H1 (cell line): ENCODE measurements around the gene TTC27. TPM values are rescaled to one million over a fixed set of nuclear protein-coding genes. Genes with fewer than 3 reads are reported as not detected.

Source experiments
- CTCF ChIA-PET: fragments of 300-600 bp; sonication (Branson Sonifier 250); formaldehyde crosslinking; loops from one replicate; lab custom pipeline; 2021; ENCODE audit not compliant: partially characterized antibody; lab: Charles Lee
- POLR2A ChIA-PET: fragments of 300-600 bp; sonication (Branson Sonifier 250); formaldehyde crosslinking; loops from one replicate; lab custom pipeline; 2021; ENCODE audit warnings: inconsistent platforms; ENCODE audit not compliant: partially characterized antibody; lab: Charles Lee
- DNase-seq, 2 experiments: peaks; one replicate each; pipeline versions ENCODE4 v3.0.0 to v3.0.0-alpha.2; 2010 to 2022; ENCODE audit warnings: low spot score in 2 of 2, low read depth in 1 of 2, mixed read lengths in 1 of 2
- FAIRE-seq: peaks from 2 replicates; lab custom pipeline; 2011; peaks lifted over from hg19 to GRCh38; lab: Jason Lieb, UNC
- H2AFZ ChIP-seq: 2 replicates; pipeline ENCODE4 v1.8.1; 2012; ENCODE audit warnings: low read length, inconsistent platforms
- H2AK5ac ChIP-seq: 2 replicates; pipeline ENCODE4 v1.6.1; 2013; ENCODE audit warnings: low read depth, low read length
- H2BK120ac ChIP-seq: replicated peaks from 2 replicates; pipeline ENCODE3; 2013; ENCODE audit warnings: low read depth, low read length, inconsistent platforms
- H2BK12ac ChIP-seq: 2 replicates; pipeline ENCODE4 v1.6.1; 2013; ENCODE audit warnings: low read depth, low read length
- H2BK15ac ChIP-seq: 2 replicates; pipeline ENCODE4 v1.6.1; 2013; ENCODE audit warnings: low read length
- H2BK20ac ChIP-seq: 2 replicates; pipeline ENCODE4 v1.6.1; 2013; ENCODE audit warnings: low read length
- H2BK5ac ChIP-seq: 2 replicates; pipeline ENCODE4 v1.6.1; 2013; ENCODE audit warnings: low read depth, low read length
- H3K14ac ChIP-seq: 2 replicates; pipeline ENCODE4 v1.6.1; 2013; ENCODE audit warnings: inconsistent platforms; ENCODE audit not compliant: insufficient read length
- H3K18ac ChIP-seq: 2 replicates; pipeline ENCODE4 v1.6.1; 2013; ENCODE audit warnings: low read length; ENCODE audit errors: extremely low read depth
- H3K23ac ChIP-seq: 2 replicates; pipeline ENCODE4 v1.6.1; 2013; ENCODE audit warnings: inconsistent platforms; ENCODE audit not compliant: insufficient read length
- H3K23me2 ChIP-seq: 2 replicates; pipeline ENCODE4 v1.6.1; 2013; ENCODE audit warnings: low read depth, low read length
- H3K27ac ChIP-seq: 2 replicates; pipeline ENCODE4 v1.6.1; 2011; ENCODE audit warnings: low read depth, low read length, inconsistent platforms
- H3K27me3 ChIP-seq, 4 experiments: replicated peaks in 1 of 4; 1 replicate in 1 of 4; 2 replicates in 3 of 4; pipeline versions ENCODE4 v1.6.1 to v1.8.1; 2011 to 2013; ENCODE audit warnings: low read length in 3 of 4, mild to moderate bottlenecking in 3 of 4, inconsistent platforms in 2 of 4, mixed read lengths in 2 of 4, moderate library complexity in 1 of 4; ENCODE audit not compliant: control insufficient read depth in 3 of 4, insufficient read depth in 3 of 4; ENCODE audit errors: extremely low read depth in 1 of 4
- H3K36me3 ChIP-seq, 4 experiments: 2 replicates each; pipeline versions ENCODE4 v1.6.1 to v1.8.1; 2011 to 2013; ENCODE audit warnings: mild to moderate bottlenecking in 4 of 4, low read length in 3 of 4, moderate library complexity in 2 of 4, control low read depth in 1 of 4, inconsistent platforms in 1 of 4; ENCODE audit not compliant: insufficient read depth in 4 of 4, control insufficient read depth in 2 of 4
- H3K4ac ChIP-seq: replicated peaks from 2 replicates; pipeline ENCODE3; 2013; ENCODE audit warnings: low read length, low read depth, mixed read lengths, inconsistent platforms; ENCODE audit not compliant: insufficient read length
- H3K4me1 ChIP-seq, 4 experiments: replicated peaks in 1 of 4; 1 replicate in 1 of 4; 2 replicates in 3 of 4; pipeline versions ENCODE4 v1.6.1 to v1.8.1; 2011 to 2013; ENCODE audit warnings: low read length in 3 of 4, inconsistent platforms in 2 of 4, mixed read lengths in 1 of 4; ENCODE audit not compliant: insufficient read depth in 4 of 4, control insufficient read depth in 3 of 4
- H3K4me2 ChIP-seq, 2 experiments: 2 replicates each; pipeline versions ENCODE4 v1.6.1 to v1.8.1; 2011 to 2013; ENCODE audit warnings: low read depth in 2 of 2, low read length in 2 of 2, control low read depth in 1 of 2, inconsistent platforms in 1 of 2, mild to moderate bottlenecking in 1 of 2; ENCODE audit not compliant: insufficient read depth in 1 of 2
- H3K4me3 ChIP-seq, 4 experiments: fragments of 200-600, 300-600 bp in 1 of 4; sonication (generic), shearing (Covaris generic), sonication (Bioruptor Twin) in 1 of 4; 2 replicates each; pipeline versions ENCODE4 v1.5.1 to v1.8.1; 2011 to 2016; ENCODE audit warnings: low read length in 4 of 4, low read depth in 3 of 4, control low read depth in 2 of 4, inconsistent platforms in 2 of 4, mild to moderate bottlenecking in 2 of 4, mixed read lengths in 1 of 4, moderate library complexity in 1 of 4; ENCODE audit not compliant: insufficient read depth in 2 of 4; ENCODE audit errors: extremely low read depth in 1 of 4
- H3K56ac ChIP-seq: replicated peaks from 2 replicates; pipeline ENCODE3; 2013; ENCODE audit warnings: low read depth, mild to moderate bottlenecking, mixed read lengths, low read length, inconsistent platforms; ENCODE audit not compliant: insufficient read length
- H3K79me1 ChIP-seq: 2 replicates; pipeline ENCODE4 v1.6.1; 2013; ENCODE audit warnings: low read depth, low read length, control low read depth
- H3K79me2 ChIP-seq, 2 experiments: 2 replicates each; pipeline versions ENCODE4 v1.6.1 to v1.8.1; 2012 to 2013; ENCODE audit warnings: low read length in 2 of 2, mild to moderate bottlenecking in 2 of 2, inconsistent platforms in 1 of 2; ENCODE audit not compliant: insufficient read depth in 2 of 2, control insufficient read depth in 1 of 2
- H3K9ac ChIP-seq, 4 experiments: replicated peaks in 1 of 4; 1 replicate in 1 of 4; 2 replicates in 3 of 4; pipeline versions ENCODE4 v1.6.1 to v1.8.1; 2011 to 2013; ENCODE audit warnings: low read depth in 3 of 4, low read length in 3 of 4, control low read depth in 2 of 4, mild to moderate bottlenecking in 2 of 4, moderate library complexity in 2 of 4, inconsistent platforms in 1 of 4; ENCODE audit errors: extremely low read depth in 1 of 4
- H3K9me3 ChIP-seq, 2 experiments: 2 replicates each; pipeline versions ENCODE4 v1.6.1 to v1.8.1; 2012 to 2013; ENCODE audit warnings: mild to moderate bottlenecking in 2 of 2, moderate library complexity in 2 of 2, control low read depth in 1 of 2, inconsistent platforms in 1 of 2, low read depth in 1 of 2, low read length in 1 of 2, mixed read lengths in 1 of 2; ENCODE audit not compliant: insufficient read depth in 2 of 2
- H4K20me1 ChIP-seq, 2 experiments: replicated peaks in 1 of 2; 2 replicates each; pipeline versions ENCODE3 to v1.8.1; 2011 to 2013; ENCODE audit warnings: inconsistent platforms in 2 of 2, low read length in 2 of 2, mild to moderate bottlenecking in 1 of 2; ENCODE audit not compliant: insufficient read depth in 2 of 2, control insufficient read depth in 1 of 2
- H4K5ac ChIP-seq: 2 replicates; pipeline ENCODE4 v1.6.1; 2013; ENCODE audit warnings: low read length, low read depth, mixed read lengths, inconsistent platforms; ENCODE audit not compliant: insufficient read length
- H4K8ac ChIP-seq: 2 replicates; pipeline ENCODE4 v1.8.0; 2013; ENCODE audit warnings: mild to moderate bottlenecking, moderate library complexity, low read length, inconsistent platforms; ENCODE audit not compliant: insufficient read depth; ENCODE audit errors: extremely low read depth
- H4K91ac ChIP-seq: replicated peaks from 2 replicates; pipeline ENCODE3; 2013; ENCODE audit warnings: low read length, mixed read lengths, inconsistent platforms; ENCODE audit not compliant: insufficient read length
- BRCA1 ChIP-seq: IDR thresholded peaks from 2 replicates; pipeline ENCODE4 v1.6.1; 2012; ENCODE audit warnings: low read depth, low read length, improper control_type of control experiment
- CBX5 ChIP-seq: fragments of 300-800, 300-1000 bp; sonication (generic); IDR thresholded peaks from 2 replicates; pipeline ENCODE4 v1.7.1; 2016; ENCODE audit warnings: antibody characterized with exemption, low read length, low read depth
- CBX8 ChIP-seq: fragments of 300-800, 300-1000 bp; sonication (generic); IDR thresholded peaks from 2 replicates; pipeline ENCODE4 v1.7.1; 2016; ENCODE audit warnings: low read depth, low read length, borderline replicate concordance
- CREB1 ChIP-seq: IDR thresholded peaks from 2 replicates; pipeline ENCODE4 v1.6.1; 2012; ENCODE audit warnings: inconsistent platforms
- CTBP2 ChIP-seq: IDR thresholded peaks from 2 replicates; pipeline ENCODE4 v1.7.0; 2011; ENCODE audit warnings: borderline replicate concordance, mild to moderate bottlenecking, moderate library complexity, mixed read lengths, low read length; ENCODE audit not compliant: insufficient read depth, insufficient read length
- CTCF ChIP-seq, 3 experiments: IDR thresholded peaks; 1 replicate in 2 of 3; 2 replicates in 1 of 3; pipeline versions ENCODE4 v1.5.1 to v1.6.1; 2011; ENCODE audit warnings: low read length in 3 of 3, mild to moderate bottlenecking in 3 of 3, inconsistent platforms in 2 of 3, low read depth in 1 of 3, moderate library complexity in 1 of 3; ENCODE audit not compliant: insufficient read depth in 1 of 3; ENCODE audit errors: control extremely low read depth in 1 of 3
- FOSL1 ChIP-seq: IDR thresholded peaks from 2 replicates; pipeline ENCODE4 v1.6.1; 2011; ENCODE audit warnings: mild to moderate bottlenecking, low read depth, low read length, moderate library complexity; ENCODE audit not compliant: insufficient read depth
- KDM4A ChIP-seq: IDR thresholded peaks from one replicate; pipeline ENCODE4 v1.7.1; 2012; ENCODE audit warnings: low read depth, mild to moderate bottlenecking, moderate library complexity, low read length, inconsistent platforms; ENCODE audit not compliant: severe bottlenecking
- KDM5A ChIP-seq: fragments of 200-600 bp; IDR thresholded peaks from 2 replicates; pipeline ENCODE4 v1.7.1; 2012; ENCODE audit warnings: mild to moderate bottlenecking, low read length, inconsistent platforms, mixed read lengths
- MAX ChIP-seq: IDR thresholded peaks from 2 replicates; pipeline ENCODE4 v1.6.1; 2012; ENCODE audit warnings: inconsistent platforms
- POLR2A ChIP-seq, 2 experiments: IDR thresholded peaks; 1 replicate in 1 of 2; 2 replicates in 1 of 2; pipeline ENCODE4 v1.6.1; 2011; ENCODE audit warnings: low read depth in 2 of 2, low read length in 2 of 2, mild to moderate bottlenecking in 2 of 2; ENCODE audit errors: control extremely low read depth in 1 of 2
- POLR2AphosphoS5 ChIP-seq: IDR thresholded peaks from 2 replicates; pipeline ENCODE4 v1.6.1; 2011; ENCODE audit warnings: low read depth, low read length
- TAF7 ChIP-seq: optimal IDR thresholded peaks from 2 replicates; pipeline ENCODE3; 2011; ENCODE audit warnings: low read depth, mild to moderate bottlenecking, inconsistent platforms, low read length, moderate library complexity, borderline replicate concordance
- WGBS, 2 experiments: shearing (Covaris generic) in 1 of 2; methylation state at CpG; one replicate each; pipeline versions ENCODE4 v1.1.6 to v1.1.7; 2013 to 2015; ENCODE audit warnings: low lambda C conversion rate in 2 of 2, mixed read lengths in 2 of 2, inconsistent platforms in 1 of 2, low coverage in 1 of 2, missing lambda C conversion rate in 1 of 2; ENCODE audit not compliant: insufficient replicate concordance in 2 of 2, insufficient coverage in 1 of 2, insufficient read length in 1 of 2; ENCODE audit errors: extremely low coverage in 1 of 2, missing lambda C conversion rate in 1 of 2; 5-methylcytosine and 5-hydroxymethylcytosine counted together
- polyA plus RNA-seq, 7 experiments: library from polyadenylated mRNA; depleted of rRNA in 3 of 7; stranded (reverse) in 5 of 7; unstranded in 2 of 7; fragments of >200 nt in 5 of 7; fragments of 200-250 nt in 2 of 7; gene quantifications; 1 replicate in 5 of 7; 2 replicates in 1 of 7; 4 replicates in 1 of 7; pipeline versions ENCODE4 v1.2.1 to v1.2.3, GENCODE V29; 2011 to 2013; ENCODE audit warnings: missing spikeins in 2 of 7, mixed read lengths in 2 of 7
- total RNA-seq: library from RNA; stranded (reverse); fragmentation: NEBNext Ultra II Directional; extraction: Animal tissue kit (Norgen Biotek cat#: 25700); gene quantifications from 2 replicates; pipeline ENCODE4 v1.2.1, GENCODE V29; 2021

TTC27 gene
- total and polyA plus RNA-seq, 2 of the 8 experiments (the other 6 are each of a cell fraction or from before 2014, with no cell fraction given) = 13.8 to 29.1 TPM

- Histone ChIP-seq H2BK15ac (no peak overlapping the region), H2BK20ac (no peak overlapping the region), H3K18ac (no peak overlapping the region), H3K79me1 (no peaks in the 10 kb centered on the region), H3K56ac (no peak overlapping the region), H2AK5ac (no peak overlapping the region), H3K9me3 (no peaks in the 10 kb centered on the region), H4K5ac (no peak overlapping the region), H3K27me3 (no peaks in the 10 kb centered on the region), H3K14ac (no peak overlapping the region), H3K4ac (no peak overlapping the region), H2BK120ac (no peak overlapping the region), H4K8ac (no peak overlapping the region), H3K36me3 (no peaks in the 10 kb centered on the region), H3K4me2 (no peak overlapping the region), H3K9ac (no peak overlapping the region), H3K23me2 (no peaks in the 10 kb centered on the region; the same call in 1 of the 2 replicates), H3K4me3 (no peak overlapping the region), H2AFZ (no peak overlapping the region), H3K27ac (no peak overlapping the region), H4K20me1 (no peaks in the 10 kb centered on the region), H2BK5ac (no peak overlapping the region), H3K4me1 (peaks cover 0 to 3% (median 0%) of the 10 kb centered on the region in 4 experiments; a peak in 1 of 7 replicates), H3K79me2 (no peaks in the 10 kb centered on the region), H4K91ac (no peak overlapping the region), H3K23ac (no peak overlapping the region), H2BK12ac (no peak overlapping the region)
- WGBS, 2 experiments = 91% methylated on average over 1 of the region's 1 CpG; no CpG with 5 or more reads in 1 of the 2 experiments
- POLR2A ChIA-PET = no interaction called here
- CTCF ChIA-PET = no interaction called here
- FAIRE-seq (no peak), DNase-seq (no peak)
- TF ChIP-seq POLR2A (IDR thresholded peaks at IDR 0.05; ENCODE audit: control extremely low read depth in 1 of 2, low read depth in 2 of 2, low read length in 2 of 2) (no peak), MAX (no peak), BRCA1 (no peak), TAF7 (no peak), KDM5A (no peak), KDM4A (no peak), CTBP2 (no peak), FOSL1 (no peak), CBX5 (no peak), POLR2AphosphoS5 (no peak), CTCF (IDR thresholded peaks at IDR 0.05; ENCODE audit: control extremely low read depth in 1 of 3, insufficient read depth in 1 of 3, low read depth in 1 of 3, low read length in 3 of 3) (no peak), CBX8 (no peak), CREB1 (no peak)
These were observed 120.3 kb downstream of the TTC27 start for GRCh38 chr2:32748158-32748557.
